Measurements from ENCODE around the gene NLGN4Y.
"Not testable (repeated sequence)": the region's sequence is repeated elsewhere in the genome, so short reads cannot be mapped to it uniquely, and the experiment has no call there.

The NLGN4Y gene

GRCh38 chrY:14834103-14835060 lies 310.1 kb downstream of the NLGN4Y start:
- no peak for DNase-seq (ENCODE audit: low read depth in 2 of 2)

- no peak for DNase-seq (ENCODE audit: low read depth in 2 of 2)
Measured at GRCh38 chrY:14837466-14837865, 313.1 kb downstream of the NLGN4Y start.

GRCh38 chrY:14850734-14851133 lies 326.4 kb downstream of the NLGN4Y start:
- no peak for DNase-seq (ENCODE audit: low read depth in 2 of 2)

- DNase-seq (ENCODE audit: low read depth in 2 of 2), result no peak
Measured at GRCh38 chrY:14860448-14860847, 336.1 kb downstream of the NLGN4Y start.

GRCh38 chrY:14861033-14861432 lies 336.7 kb downstream of the NLGN4Y start:
- not testable (repeated sequence) for DNase-seq (ENCODE audit: low read depth in 2 of 2)

GRCh38 chrY:14871971-14872370 lies 347.6 kb downstream of the NLGN4Y start:
- no peak for DNase-seq (ENCODE audit: low read depth in 2 of 2)
